Tongue (tissue), 2 donors: ENCODE measurements around the gene THAP5. TPM values are rescaled to one million over a fixed set of nuclear protein-coding genes. Genes with fewer than 3 reads are reported as not detected.
A peak's percentile ranks its signal among the peaks of the same experiment; 100 is the strongest.

ENCODE experiments used
- DNase-seq: peaks from one replicate; pipeline ENCODE4 v3.0.0-alpha.2; 2015
- total RNA-seq: library from RNA; depleted of rRNA; stranded (reverse); fragments of >200 nt; gene quantifications from one replicate; pipeline ENCODE4 v1.2.3, GENCODE V29; 2014

Gene THAP5
- total RNA-seq, 1 donor from 2014 or later, result 37.5 TPM

DNA sequence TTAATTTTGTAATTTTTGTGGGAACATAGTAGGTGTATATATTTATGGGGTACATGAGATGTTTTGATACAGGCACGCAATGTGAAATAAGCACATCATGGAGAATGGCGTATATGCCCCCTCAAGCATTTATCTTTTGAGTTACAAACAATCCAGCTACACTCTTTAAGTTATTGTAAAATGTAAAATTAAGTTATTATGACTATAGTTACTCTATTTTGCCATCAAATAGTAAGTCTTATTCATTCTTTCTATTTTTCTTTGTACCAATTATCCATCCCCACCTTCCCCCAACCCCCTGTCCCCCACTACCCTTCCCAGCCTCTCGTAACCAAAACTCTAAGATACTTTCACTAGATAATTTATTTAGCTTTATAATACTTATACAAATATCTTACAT, 35.8 kb downstream of the THAP5 start:
- no peak for DNase-seq

DNA sequence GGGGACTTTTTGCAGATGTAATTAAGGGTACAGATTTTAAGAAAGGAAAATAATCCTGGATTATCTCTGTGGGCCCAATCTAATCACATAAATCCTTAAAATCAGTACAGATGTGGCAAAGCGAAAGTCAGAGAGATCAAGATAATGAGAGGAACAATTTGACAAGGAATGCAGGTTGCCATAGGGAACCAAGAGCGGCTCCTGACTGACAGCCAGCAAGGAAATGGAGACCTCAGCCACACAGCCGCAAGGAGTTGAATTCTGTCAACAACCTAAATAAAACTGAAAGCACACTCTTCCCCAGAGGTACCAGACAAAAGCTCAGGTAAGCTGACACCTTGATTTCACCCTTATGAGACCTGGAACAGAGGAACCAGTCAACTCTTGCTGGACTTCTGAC, 40.2 kb downstream of the THAP5 start:
- no peak for DNase-seq

DNA sequence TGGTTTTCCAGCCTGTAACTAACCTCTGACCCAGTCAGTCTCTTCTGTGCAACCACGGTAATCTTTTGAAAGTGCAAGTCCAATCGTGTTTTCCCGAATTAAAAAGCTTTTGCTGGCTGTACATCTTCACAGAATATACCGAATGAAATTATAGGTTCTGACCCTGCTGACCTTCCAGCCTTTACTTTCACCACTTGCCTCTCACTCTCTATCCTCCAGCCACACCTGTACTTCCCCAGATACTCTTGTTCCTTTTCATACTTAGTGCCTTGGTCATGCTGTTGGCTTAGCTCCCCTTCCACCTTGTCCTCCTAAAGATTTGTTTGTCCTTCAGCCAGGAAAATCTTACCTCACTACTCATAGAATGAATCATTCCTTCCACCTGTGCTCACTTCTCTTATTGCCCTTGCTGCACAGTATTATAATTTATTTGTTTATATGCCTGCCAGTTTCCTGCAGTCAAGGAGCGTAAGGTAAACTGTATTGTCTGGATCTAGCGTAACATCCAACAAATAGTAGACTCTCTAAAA, 41.3 kb downstream of the THAP5 start:
- DNase-seq, result peak; percentile 11

DNA sequence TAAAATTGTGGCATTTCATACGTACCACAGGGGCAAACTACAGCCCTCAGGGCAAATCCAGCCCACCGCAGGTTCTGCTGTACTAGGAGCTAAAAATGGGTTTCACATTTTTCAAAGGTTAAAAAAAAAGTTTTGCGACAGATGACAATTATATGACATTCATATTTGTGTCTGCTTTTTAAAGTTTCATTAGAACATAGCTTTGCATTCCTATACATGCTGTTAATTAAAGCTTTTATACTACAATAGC, 42.8 kb downstream of the THAP5 start:
- DNase-seq, result no peak

DNA sequence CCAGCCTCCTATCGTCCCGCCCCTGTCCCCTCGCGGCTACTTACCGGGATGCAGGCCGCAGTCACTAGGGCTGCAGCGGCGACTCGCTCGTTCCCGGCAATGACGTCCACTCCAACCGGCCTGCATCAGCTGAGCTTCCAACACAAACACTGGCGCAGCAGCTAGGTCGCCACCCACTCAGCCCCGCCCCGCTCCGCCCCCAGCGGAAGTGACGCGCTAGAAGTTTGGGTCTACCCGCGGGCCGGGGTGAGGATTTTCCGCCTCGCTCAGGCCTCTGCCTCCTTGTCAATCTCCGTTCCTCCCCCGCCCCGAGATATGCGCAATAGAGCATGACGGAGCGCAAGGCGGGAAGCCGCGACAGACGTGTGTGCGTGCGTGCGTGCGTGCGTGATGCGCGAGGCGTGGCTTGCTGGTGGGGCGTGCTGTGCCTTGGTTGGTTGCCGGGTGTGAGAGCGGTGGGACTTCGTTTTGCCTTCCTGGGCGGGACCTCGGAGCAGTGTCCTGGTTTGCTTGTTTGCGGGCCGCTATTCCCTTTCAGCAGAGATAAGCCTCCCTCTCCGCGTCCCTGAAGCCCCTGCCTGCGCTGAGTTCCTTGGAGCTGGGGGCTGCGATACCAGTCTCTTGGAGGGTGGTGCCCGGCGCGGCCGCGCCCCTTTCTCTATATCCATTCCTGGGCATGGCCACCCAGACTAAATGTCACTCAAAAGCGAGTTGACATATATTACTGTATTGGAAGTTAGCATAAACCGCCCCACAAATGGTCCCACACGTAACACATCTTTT, 43.3 kb downstream of the THAP5 start, which contains the start of gene PNPLA8:
PNPLA8 (minus strand) TSS at position 151 of the 783 bp plus-strand sequence. CDS start 10,644 bp downstream, outside the sequence.
- peak; percentile 100 for DNase-seq

DNA sequence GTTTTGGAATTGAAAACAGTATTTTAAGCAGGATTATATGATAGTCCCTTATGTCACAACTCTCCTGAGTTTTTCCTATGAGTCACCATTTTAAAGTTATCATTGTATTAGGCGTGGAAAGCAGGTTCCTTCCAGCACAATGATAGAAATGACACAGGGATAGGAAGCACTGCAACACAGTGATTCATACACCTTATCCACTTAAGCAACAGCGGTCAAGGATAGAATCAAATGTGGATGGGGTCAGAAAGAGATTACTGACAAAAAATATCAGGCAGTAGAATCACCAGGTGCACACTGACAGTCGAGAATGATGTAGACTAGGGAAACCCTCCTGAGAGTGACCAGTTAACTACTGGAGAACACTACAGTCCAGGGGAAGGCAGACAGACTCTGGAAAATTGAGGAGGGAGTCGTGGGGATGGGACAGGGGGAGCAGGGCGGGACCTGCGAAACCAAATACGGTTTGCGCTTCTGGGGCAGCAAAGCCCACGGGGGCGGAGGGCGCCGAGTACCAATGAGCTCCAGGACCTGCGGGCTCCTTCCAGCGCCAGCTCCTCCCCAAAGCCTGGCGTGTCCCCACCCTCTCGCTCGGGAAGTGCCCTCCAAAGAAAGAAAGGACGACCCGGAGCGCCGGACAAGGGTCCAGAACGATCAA, 44.0 kb downstream of the THAP5 start:
- DNase-seq, result peak; percentile 93

DNA sequence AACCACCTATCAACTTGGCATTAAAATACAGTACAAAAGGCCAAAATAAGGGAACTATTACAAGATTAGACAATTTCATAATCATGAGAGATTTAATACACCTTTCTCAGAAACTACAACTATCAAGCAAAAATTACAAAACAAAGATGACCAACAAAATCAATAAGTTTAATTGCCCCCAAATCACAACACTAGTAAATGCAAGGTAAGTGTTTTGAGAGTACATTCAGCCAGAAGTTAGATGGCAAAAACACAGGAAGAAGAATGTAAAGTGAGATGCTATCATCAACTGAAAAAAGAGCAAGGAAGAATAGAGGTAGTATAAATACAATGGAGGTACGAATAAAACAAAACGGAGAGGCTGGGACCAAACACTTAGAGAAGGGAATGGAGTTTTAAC, 46.7 kb downstream of the THAP5 start:
- no peak for DNase-seq

DNA sequence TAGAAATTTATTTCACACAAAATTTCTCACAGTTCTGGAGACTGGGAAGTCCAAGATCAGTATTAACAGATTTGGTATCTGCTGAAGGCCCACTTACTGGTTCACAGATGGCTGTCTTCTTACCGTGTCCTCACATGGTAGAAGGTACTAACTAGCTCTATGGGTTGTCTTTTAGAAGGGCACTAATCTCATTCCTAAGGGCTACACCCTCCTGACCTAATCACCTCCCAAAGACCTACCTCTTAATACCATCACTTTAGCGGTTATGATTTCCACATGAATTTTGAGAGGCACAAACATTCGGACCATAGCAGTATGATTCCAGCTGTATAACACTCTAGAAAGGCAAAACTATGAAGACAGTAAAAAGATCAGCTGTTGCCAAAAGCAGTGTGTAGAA, 51.6 kb downstream of the THAP5 start:
- no peak for DNase-seq

DNA sequence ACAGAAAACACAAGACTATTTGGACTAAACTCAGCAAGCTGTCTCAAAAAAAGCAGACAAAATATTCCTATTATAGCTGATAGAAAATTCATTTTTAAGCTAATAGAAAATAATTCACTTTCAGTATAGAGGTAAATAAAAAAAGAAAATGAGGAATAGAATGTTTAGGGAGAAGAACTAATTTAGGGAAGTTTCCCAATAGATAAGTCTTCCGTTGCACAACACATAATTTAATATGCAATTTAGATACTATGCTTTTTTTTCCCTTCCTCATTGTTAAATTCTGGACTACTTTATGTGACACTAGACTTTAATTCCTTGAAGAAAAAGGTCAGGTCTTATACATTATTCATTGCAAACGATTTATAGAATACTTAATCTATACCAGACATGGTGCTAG, 53.9 kb downstream of the THAP5 start:
- DNase-seq, result no peak

DNA sequence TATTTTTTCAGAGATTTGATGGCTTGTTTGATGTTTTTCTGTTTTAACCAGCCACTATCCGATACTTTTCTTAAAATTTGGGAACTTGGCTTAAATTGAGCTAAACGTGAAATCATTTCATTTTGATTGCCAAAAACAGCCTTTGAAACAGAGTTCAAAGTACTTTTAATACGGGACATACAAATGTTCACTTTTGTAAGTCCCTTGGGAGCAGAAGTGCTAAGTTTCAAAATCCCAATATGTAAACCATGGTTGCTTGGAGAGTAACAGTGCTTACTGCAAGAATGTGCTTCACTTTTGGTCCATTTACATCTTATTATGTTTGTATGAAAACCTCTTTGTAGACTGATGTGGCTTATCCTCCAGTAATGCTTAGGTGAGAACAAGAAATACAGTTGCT, 54.5 kb downstream of the THAP5 start:
- DNase-seq, result peak; percentile 5

Other genes with a start within 250 kb of the THAP5 start
- gene NRCAM, start 113.3 kb downstream of the THAP5 start, total RNA-seq, result 16.2 TPM
- gene PNPLA8, start 43.6 kb downstream of the THAP5 start, total RNA-seq, result 43.0 TPM
- gene DNAJB9, start 168 bp upstream of the THAP5 start, total RNA-seq, result 30.5 TPM